Adrenal gland (tissue), 12 donors: ENCODE measurements around the gene PHF21A. TPM values are rescaled to one million over a fixed set of nuclear protein-coding genes. Genes with fewer than 3 reads are reported as not detected.
"Not testable (repeated sequence)": the region's sequence is repeated elsewhere in the genome, so short reads cannot be mapped to it uniquely, and the experiment has no call there.

Experiments used
- DNase-seq, 7 donors: peaks; one replicate each; pipeline ENCODE4 v3.0.0-alpha.2; 2019 to 2020
- H3K27ac ChIP-seq, 5 donors: fragments of 200-600 bp; sonication (generic) in 4 of 5; 1 replicate in 3 of 5; 2 replicates in 2 of 5; pipeline versions ENCODE4 v1.5.1 to v1.8.0; 2016 to 2020; ENCODE audit warnings: mild to moderate bottlenecking in 1 of 5
- H3K27me3 ChIP-seq: fragments of 200-600 bp; 2 replicates; pipeline ENCODE4 v1.8.0; 2021
- H3K36me3 ChIP-seq, 2 donors: fragments of 200-600 bp; replicated peaks in 1 of 2; 1 replicate in 1 of 2; 2 replicates in 1 of 2; pipeline versions ENCODE4 v1.5.1 to v1.8.0; 2018 to 2022
- H3K4me1 ChIP-seq, 2 donors: fragments of 200-600 bp; replicated peaks in 1 of 2; 1 replicate in 1 of 2; 2 replicates in 1 of 2; pipeline versions ENCODE4 v1.5.1 to v1.8.0; 2018 to 2021
- H3K4me3 ChIP-seq, 4 donors: fragments of 200-600 bp; sonication (generic) in 3 of 4; one replicate each; pipeline ENCODE4 v1.5.1; 2016 to 2018
- H3K9me3 ChIP-seq, 3 donors: fragments of 200-600 bp; sonication (generic) in 1 of 3; replicated peaks in 1 of 3; 1 replicate in 2 of 3; 2 replicates in 1 of 3; pipeline versions ENCODE4 v1.5.1 to v1.8.0; 2016 to 2021
- CTCF ChIP-seq, 6 experiments: fragments of 450-650 bp in 4 of 6; fragments of 200-600 bp in 2 of 6; sonication (generic) in 1 of 6; IDR thresholded peaks; 1 replicate in 5 of 6; 2 replicates in 1 of 6; pipeline versions ENCODE4 v1.5.1 to v1.8.0; 2016 to 2021; ENCODE audit warnings: antibody characterized with exemption in 6 of 6, mild to moderate bottlenecking in 2 of 6, moderate library complexity in 1 of 6
- POLR2A ChIP-seq, 2 donors: fragments of 450-650 bp; IDR thresholded peaks; one replicate each; pipeline ENCODE4 v1.6.1; 2017; ENCODE audit warnings: antibody characterized with exemption in 2 of 2, mild to moderate bottlenecking in 2 of 2, moderate library complexity in 1 of 2
- WGBS, 4 donors: extraction: QIAGEN DNeasy Blood & Tissue Kit in 2 of 4; methylation state at CpG; one replicate each; pipeline versions ENCODE4 v1.1.5 to v1.1.7; 2013 to 2017; 5-methylcytosine and 5-hydroxymethylcytosine counted together
- intact Hi-C, 2 donors: fragments of 100-400 bp; cut with DNase I; formaldehyde crosslinking; loops; one replicate each; pipeline versions ENCODE4 v1.14.1 to v1.15.0; 2022 to 2023
- polyA plus RNA-seq, 3 donors: library from polyadenylated mRNA; stranded (reverse); fragments of 200-250 nt in 2 of 3; fragments of 350-450 nt in 1 of 3; fragmentation: Illumina TruSeq in 1 of 3; extraction: RNeasy Lipid Tissue Mini Kit (QIAGEN cat#74804) in 1 of 3; gene quantifications; one replicate each; pipeline ENCODE4 v1.2.3, GENCODE V29; 2013 to 2014
- total RNA-seq, 9 donors: library from RNA; depleted of rRNA in 4 of 9; stranded (reverse); fragments of >200 nt in 4 of 9; fragments of 120-200 nt in 1 of 9; fragmentation: NEBNext Ultra II Directional in 1 of 9; extraction: Animal tissue kit (Norgen Biotek cat#: 25700) in 1 of 9; gene quantifications; one replicate each; pipeline versions ENCODE4 v1.1.0 to v1.2.4, GENCODE V29; 2013 to 2023
- donor health status: healthy with polysubstance abuse.
- donor health status: Bipolar disorder and iron deficiency.
- donor health status: DM: yes; HTN: yes; CAD: no.
- donor health status: DM: no; HTN: no; CAD: no.
- donor health status: DM: no; HTN: no; CAD: no.
- donor health status: DM: yes; HTN: yes; CAD: no.

Gene PHF21A
- total and polyA plus RNA-seq, 12 donors: 28.4 to 85.1 (median 40.0) TPM

GRCh38 chr11:45906096-45906682 is 215.1 kb downstream of the PHF21A start:
- Histone ChIP-seq H3K9me3 (no peaks in the 10 kb centered on the region), H3K27ac (peak overlapping the region in 2 of 5 donors; percentile 40 to 77), H3K4me3 (no peak overlapping the region), H3K36me3 (peaks cover 0 to 54% of the 10 kb centered on the region in 2 donors), H3K4me1 (peaks cover 0 to 16% of the 10 kb centered on the region in 2 donors), H3K27me3 (no peaks in the 10 kb centered on the region)
- 33 to 52% (median 42%) methylated on average over 14 to 19 of the region's 19 CpGs for WGBS, 4 donors
- intact Hi-C loops: no loop called here
- peak; percentile 58 to 86 (median 79) for DNase-seq
- TF ChIP-seq CTCF (IDR thresholded peaks at IDR 0.05) (no peak), POLR2A (IDR thresholded peaks at IDR 0.05) (peak in 1 of 2 donors; percentile 20)

- intact Hi-C loops, H3K4me3 ChIP-seq, DNase-seq, H3K9me3 ChIP-seq, H3K27me3 ChIP-seq: not testable (repeated sequence)
- Histone ChIP-seq H3K36me3 (peaks cover 0 to 47% of the 10 kb centered on the region in 2 donors), H3K27ac (peak overlapping the region in 1 of 5 donors; percentile 77), H3K4me1 (peaks cover 5 to 23% of the 10 kb centered on the region in 2 donors)
- 67 to 80% (median 79%) methylated on average over 1 to 6 of the region's 6 CpGs; no CpG with 5 or more reads in 1 of the 4 donors for WGBS, 4 donors
Measured at GRCh38 chr11:45905576-45905975, 215.7 kb downstream of the PHF21A start.

- H3K27ac ChIP-seq: no peak overlapping the region
- intact Hi-C loops: no loop called here
- H3K9me3 ChIP-seq: no peaks in the 10 kb centered on the region
- no peaks in the 10 kb centered on the region for H3K27me3 ChIP-seq
- DNase-seq: no peak
- 86 to 98% (median 95%) methylated on average over 8 to 19 of the region's 19 CpGs for WGBS, 4 donors
- no peak overlapping the region for H3K4me3 ChIP-seq
- H3K36me3 ChIP-seq: peaks cover 0 to 43% of the 10 kb centered on the region in 2 donors
- TF ChIP-seq POLR2A (IDR thresholded peaks at IDR 0.05): no peak
- no peak for TF ChIP-seq CTCF (IDR thresholded peaks at IDR 0.05)
- H3K4me1 ChIP-seq: peaks cover 8 to 26% of the 10 kb centered on the region in 2 donors
Measured at GRCh38 chr11:45905095-45905494, 216.2 kb downstream of the PHF21A start.

GRCh38 chr11:45904309-45904915 is 216.8 kb downstream of the PHF21A start:
- 84 to 91% (median 88%) methylated on average over 10 to 15 of the region's 15 CpGs for WGBS, 4 donors

More at GRCh38 chr11:45904309-45904915, 216.8 kb downstream of the PHF21A start:
- TF ChIP-seq POLR2A (IDR thresholded peaks at IDR 0.05): no peak
- TF ChIP-seq CTCF (IDR thresholded peaks at IDR 0.05): no peak
- H3K9me3 ChIP-seq: no peaks in the 10 kb centered on the region
- peaks cover 10 to 28% of the 10 kb centered on the region in 2 donors for H3K4me1 ChIP-seq
- H3K27ac ChIP-seq: no peak overlapping the region
- no peaks in the 10 kb centered on the region for H3K27me3 ChIP-seq
- H3K36me3 ChIP-seq: peaks cover 0 to 37% of the 10 kb centered on the region in 2 donors
- DNase-seq: no peak
- H3K4me3 ChIP-seq: no peak overlapping the region
- intact Hi-C loops: no loop called here
